NCI-H2107 treated with DMSO at 0.1 percent for 48 hours (cell line): ENCODE measurements around the gene STPG3.

Experiments
- DNase-seq: peaks from one replicate; lab custom pipeline; 2025; ENCODE audit not compliant: unreplicated experiment; lab: John Stamatoyannopoulos, UW

The STPG3 gene

DNA sequence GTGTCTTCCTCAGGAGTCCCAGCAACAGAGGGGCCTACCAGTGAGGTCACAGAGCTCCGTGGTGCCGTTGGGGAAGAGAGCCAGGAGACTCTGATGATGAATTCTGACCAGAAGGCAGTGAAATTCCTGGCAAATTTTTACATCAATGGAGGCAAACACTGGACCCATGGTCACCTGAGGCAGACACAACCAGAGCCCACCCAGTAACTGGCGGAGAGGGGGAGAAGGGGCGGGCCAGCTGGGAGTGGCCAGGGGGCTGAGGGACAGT is at the start of gene STPG3:
TSS of gene STPG3 (plus strand) at position 93 of the 268 bp plus-strand sequence. CDS start at position 94, 1 bp downstream.
- DNase-seq: no peak

GRCh38 chr9:137202966-137203365 is 48.1 kb upstream of the STPG3 start:
- no peak for DNase-seq

- DNase-seq: no peak
Observed at GRCh38 chr9:137204731-137205125, 46.4 kb upstream of the STPG3 start.

GRCh38 chr9:137205126-137206069 is 45.7 kb upstream of the STPG3 start, which contains the start of the genes NDOR1 and TMEM203:
Gene NDOR1 (plus strand): TSS chr9:137205700. CDS start chr9:137205778, 78 bp downstream.
Gene TMEM203 (minus strand): TSS chr9:137205648. CDS start chr9:137205414, 234 bp downstream.
- DNase-seq: peak; percentile 42

DNA sequence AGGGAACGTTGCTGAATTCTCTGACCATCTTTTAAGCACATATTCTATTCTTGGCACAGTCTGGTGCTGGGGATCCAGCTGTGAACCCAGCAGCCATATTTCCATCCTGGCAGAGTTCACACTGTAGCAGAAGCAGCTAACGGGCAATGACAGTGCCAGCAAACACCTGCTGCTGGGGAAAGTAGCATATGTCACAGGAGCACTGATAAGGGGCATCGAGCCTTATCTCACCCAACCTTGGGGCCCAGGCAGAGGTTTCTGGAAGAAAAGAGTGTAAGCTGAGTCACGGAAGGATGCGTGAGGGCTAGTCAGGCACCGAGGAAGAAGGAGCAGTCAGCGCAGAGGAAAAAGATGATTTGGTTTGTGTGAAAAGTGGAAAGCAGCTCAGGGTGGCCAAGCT is 44.5 kb upstream of the STPG3 start:
- no peak for DNase-seq

GRCh38 chr9:137211532-137211931 is 39.6 kb upstream of the STPG3 start:
- no peak for DNase-seq

- DNase-seq: no peak
Observed at GRCh38 chr9:137212520-137212919, 38.6 kb upstream of the STPG3 start.

- no peak for DNase-seq
Observed at GRCh38 chr9:137213160-137214060, 37.7 kb upstream of the STPG3 start.

DNA sequence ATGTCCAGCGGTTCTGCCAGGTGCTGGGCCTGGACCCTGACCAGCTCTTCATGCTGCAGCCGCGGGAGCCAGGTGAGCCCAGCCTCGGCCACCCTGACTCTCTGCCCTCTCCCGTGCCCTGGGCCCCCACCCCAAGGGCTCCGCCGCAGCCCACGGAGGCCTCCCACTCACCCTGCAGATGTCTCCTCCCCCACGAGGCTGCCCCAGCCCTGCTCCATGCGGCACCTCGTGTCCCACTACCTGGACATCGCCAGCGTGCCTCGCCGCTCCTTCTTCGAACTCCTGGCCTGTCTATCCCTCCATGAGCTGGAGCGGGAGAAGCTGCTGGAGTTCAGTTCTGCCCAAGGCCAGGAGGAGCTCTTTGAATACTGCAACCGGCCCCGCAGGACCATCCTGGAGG is 36.5 kb upstream of the STPG3 start:
- no peak for DNase-seq

- DNase-seq: no peak
Observed at GRCh38 chr9:137215196-137215986, 35.7 kb upstream of the STPG3 start.

- no peak for DNase-seq
Observed at GRCh38 chr9:137216188-137216965, 34.7 kb upstream of the STPG3 start.

DNA sequence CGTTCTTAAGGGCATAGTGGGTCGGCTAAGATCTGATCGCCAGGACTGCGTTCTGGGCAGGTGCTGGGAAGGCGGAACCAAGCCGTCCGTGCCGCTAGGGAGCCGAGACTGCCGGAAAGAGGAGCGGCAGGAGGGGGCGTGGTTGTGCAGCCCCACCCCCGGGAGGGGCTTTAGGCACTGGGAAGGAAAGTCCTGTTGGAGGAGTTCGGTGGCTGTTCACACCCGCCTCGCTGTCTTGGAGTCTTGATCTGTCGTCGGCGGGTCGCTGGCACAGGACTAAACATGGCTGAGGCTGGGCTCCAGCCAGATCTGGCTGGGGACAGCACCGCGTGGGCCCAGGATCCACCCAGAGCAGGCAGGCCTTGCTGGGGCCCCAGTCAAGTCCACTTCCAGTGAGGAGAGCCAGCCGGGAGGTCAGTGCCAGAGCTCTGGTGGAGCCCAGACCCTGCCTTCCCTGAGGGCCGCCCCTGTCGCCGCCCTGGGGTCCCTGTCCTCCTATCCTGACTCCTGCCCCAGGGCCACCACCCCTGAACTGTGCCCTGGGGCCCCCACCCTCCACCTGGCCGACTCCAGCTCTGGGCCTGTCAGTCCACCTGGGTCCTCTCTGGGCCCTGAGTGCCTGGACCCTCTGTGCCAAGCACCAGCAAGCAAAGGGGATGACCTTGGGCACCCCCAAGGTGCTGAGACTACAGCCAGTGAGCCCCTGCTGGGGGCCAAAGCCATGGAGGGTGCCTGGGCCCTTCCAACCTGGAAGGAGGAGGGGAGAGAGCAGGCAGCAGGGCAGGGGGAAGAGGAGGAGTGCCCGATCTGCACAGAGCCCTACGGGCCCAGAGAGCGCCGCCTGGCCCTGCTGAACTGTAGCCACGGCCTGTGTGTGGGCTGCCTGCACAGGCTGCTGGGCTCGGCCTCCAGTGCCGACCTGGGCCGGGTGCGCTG is 33.5 kb upstream of the STPG3 start:
- no peak for DNase-seq

DNA sequence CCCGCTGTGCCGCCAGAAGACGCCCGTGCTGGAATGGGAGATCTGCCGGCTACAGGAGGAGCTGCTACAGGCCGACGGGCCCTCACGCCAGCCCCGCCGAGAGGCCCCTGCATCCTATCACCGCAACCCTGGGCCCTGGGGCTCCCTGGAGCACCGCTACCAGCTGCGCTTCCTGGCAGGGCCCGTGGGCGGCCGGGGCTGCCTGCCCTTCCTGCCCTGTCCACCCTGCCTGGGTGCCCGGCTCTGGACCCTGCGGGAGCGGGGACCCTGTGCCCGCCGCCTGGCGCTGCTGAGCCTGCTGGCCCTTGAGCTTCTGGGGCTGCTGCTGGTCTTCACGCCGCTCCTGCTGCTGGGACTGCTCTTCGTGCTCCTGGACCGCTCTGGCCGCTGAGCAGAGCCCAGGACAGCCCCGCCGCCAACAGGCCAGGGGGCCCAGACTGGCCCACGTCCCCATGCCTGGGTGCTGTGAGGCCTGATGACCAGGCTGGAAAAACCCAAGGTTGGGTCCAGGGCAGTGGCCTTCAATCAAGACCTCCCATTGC is 32.8 kb upstream of the STPG3 start:
- DNase-seq: no peak

- DNase-seq: no peak
Observed at GRCh38 chr9:137218754-137219271, 32.3 kb upstream of the STPG3 start.

GRCh38 chr9:137219757-137220316 is 31.2 kb upstream of the STPG3 start:
- DNase-seq: no peak

GRCh38 chr9:137220317-137221094 is 30.6 kb upstream of the STPG3 start:
- DNase-seq: no peak

DNA sequence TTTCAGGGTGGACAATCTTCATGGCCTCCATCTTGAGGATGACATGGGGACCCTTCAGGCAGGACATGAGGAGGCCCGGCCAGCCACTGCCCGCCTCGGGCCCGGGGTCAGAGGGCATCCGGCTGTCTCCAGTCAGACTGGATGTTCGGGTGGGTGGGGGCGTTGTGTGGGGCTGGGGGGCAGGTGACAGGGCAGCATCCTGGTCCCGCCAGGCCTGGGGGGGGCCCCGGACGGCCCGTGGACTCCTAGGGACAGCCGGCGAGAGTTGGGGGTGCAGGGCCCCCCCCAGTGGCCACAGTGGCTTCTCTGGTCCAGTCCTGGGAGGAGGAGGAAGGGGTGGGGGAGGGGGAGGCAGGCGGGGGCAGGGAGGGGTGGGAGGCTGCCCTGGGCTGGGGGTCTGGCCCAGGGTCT is 30.0 kb upstream of the STPG3 start:
- DNase-seq: no peak
